HG03460 (cell line): ENCODE measurements around the gene BTC.
"Not testable (repeated sequence)": the region's sequence is repeated elsewhere in the genome, so short reads cannot be mapped to it uniquely, and the experiment has no call there.

ENCODE experiments used
- ATAC-seq: cut with Tn5 transposase; IDR thresholded peaks from one replicate; pipeline ENCODE4 v1.9.1; 2021; ENCODE audit not compliant: unreplicated experiment

BTC gene, protein sequence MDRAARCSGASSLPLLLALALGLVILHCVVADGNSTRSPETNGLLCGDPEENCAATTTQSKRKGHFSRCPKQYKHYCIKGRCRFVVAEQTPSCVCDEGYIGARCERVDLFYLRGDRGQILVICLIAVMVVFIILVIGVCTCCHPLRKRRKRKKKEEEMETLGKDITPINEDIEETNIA

DNA sequence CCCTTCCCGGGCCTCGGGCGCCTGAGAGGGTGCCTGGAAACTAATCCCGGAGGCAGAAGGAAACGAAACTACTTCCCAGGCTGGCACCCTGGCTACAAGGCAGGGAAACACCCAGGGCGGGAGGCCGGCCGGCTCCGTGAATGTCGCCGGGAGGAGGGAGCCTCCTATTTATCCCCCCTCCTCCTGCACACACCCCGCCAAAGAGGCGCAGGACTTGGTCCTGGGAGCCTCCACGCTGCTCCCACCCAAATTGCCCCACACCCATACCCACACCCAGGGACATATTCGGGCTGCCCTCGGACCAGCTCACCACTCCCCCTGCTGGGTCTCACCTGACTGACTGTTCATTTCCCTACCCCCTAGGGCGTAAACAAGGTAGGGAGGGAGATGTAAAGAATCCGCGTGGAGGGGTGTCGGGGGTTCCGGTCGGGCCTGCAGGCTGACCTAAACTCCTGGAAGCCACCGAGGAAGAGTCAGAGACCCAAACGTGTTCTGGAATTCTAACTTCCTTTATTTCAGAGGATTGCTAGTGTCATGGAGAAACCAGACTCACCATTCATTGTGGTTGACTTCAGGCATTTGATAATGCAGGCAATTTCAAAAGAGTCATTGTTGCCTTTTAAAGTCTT is at the start of gene BTC:
BTC (minus strand) TSS at position 142 of the 629 bp plus-strand sequence. CDS start 198 bp downstream, outside the sequence.
- ATAC-seq = no peak

DNA sequence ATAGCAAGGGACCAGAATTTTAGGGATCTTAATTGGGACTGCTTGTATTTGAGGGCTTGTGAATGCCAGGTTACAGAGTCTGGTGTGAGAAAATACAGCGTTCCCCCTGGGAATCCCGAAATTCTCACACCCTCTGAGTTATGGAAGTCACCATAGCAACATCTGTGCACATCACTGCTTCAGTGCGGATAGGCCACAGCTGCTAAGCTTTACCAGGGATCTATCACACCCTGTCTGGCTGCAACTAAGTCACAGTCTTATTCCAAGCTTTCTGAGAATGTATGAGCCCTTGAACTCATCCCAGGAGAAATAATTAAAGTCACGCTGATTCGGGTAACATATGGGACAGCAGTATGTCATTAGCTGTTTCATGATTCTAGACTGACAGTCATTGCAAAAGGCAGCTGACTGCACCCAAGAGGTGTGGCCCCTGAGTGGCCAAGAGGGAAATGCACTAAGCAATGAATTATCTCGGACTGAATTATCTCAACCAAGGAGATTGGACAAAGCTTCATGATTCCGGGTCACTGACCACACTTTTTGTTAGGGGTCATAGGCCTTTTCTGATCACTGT is 46.7 kb upstream of the BTC start:
- ATAC-seq = no peak

- ATAC-seq = no peak
Observed at GRCh38 chr4:74838746-74839370, 44.5 kb upstream of the BTC start.

- no peak for ATAC-seq
Observed at GRCh38 chr4:74830928-74831327, 36.6 kb upstream of the BTC start.

DNA sequence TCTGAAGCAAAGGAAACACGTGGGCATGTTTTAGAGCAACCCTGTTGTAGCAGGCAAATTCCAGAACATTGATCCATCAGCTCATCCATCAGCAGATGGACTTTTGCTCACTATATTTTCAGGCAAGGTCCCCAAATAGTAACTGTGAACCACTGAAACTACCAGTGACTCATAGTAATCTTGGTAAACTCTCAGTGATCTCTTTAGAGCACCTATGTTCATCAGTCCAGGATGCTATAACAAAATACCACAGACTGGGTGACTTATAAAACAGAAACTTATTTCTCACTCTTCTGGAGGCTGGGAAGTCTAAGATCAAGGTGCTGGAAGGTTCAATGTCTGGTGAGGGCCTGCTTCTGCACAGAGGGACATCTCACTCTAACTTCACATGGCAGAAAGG is 28.9 kb upstream of the BTC start:
- ATAC-seq = no peak

- ATAC-seq = no peak
Observed at GRCh38 chr4:74822603-74823002, 28.3 kb upstream of the BTC start.

GRCh38 chr4:74821541-74821940 is 27.2 kb upstream of the BTC start:
- no peak for ATAC-seq

DNA sequence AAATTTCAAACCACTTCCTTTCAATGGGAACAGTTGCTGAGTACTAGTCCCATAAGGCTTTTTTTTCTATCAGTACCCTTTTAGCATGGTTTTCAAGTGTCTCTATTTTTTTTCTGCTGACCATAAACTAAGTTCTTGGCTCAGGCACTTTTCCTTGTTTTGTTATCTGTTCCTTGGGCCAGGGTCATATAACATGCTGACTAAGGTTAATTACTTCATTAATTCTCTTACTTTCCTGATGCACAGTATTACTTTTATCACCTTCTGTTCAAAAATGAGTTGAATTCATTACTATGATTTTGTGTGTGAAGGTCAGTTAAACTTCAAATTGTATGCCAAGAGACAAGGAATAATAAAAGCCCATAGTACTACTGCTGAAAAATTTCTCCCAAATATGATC is 19.7 kb upstream of the BTC start:
- no peak for ATAC-seq

GRCh38 chr4:74812056-74812455 is 17.7 kb upstream of the BTC start:
- not testable (repeated sequence) for ATAC-seq

DNA sequence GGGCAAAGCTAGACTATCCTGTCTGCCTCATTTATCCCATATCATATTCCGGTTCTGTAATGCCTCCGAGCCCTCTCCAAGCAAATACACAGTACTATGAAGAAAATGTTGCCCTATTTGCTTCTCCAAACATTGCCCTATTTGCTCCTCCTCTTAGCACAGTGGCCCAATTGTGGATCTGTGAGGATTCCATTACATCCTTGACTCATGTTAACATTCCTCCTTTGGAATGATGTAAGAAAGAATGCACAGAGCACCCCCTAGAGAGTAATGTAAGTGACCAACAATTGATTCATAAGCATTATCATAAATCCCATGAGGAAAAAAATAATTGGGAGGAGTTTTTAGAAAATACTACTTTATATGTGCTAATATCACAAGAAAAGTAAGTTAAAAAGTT is 11.3 kb upstream of the BTC start:
- no peak for ATAC-seq

- no peak for ATAC-seq
Observed at GRCh38 chr4:74800310-74800709, 6.0 kb upstream of the BTC start.

GRCh38 chr4:74796631-74797030 is 2.3 kb upstream of the BTC start:
- no peak for ATAC-seq

DNA sequence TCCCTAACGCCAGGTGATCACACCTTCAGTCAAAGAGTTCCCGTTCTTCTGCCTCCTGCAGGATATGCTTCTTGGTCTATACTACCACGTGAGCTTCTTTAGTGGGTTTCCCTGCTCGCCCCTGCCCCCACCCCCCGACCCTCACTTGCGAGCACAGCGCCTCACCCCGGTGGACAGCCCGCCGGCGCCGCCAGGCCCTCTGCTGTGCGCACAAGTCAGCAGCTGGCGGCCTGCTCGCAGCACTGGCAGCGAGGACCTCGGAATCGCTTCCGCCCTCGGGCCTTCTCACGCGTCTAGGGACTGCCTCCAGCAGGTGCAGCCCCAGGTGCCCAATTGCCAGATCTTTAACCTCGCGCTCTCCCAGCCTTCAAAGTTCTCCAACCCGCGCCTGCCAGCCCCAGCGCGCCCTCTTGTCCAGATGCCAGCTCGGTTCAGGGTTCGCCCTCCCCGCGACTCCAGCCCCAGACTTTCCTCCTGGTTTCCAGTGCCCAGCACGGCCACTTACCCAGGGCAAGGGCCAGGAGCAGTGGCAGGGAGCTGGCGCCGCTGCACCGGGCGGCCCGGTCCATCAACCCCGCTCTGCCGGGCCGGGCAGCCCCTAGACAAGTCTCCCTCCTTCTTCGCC is 454 bp downstream of the BTC start:
- ATAC-seq = no peak

GRCh38 chr4:74790652-74791051 is 3.7 kb downstream of the BTC start:
- ATAC-seq = no peak

DNA sequence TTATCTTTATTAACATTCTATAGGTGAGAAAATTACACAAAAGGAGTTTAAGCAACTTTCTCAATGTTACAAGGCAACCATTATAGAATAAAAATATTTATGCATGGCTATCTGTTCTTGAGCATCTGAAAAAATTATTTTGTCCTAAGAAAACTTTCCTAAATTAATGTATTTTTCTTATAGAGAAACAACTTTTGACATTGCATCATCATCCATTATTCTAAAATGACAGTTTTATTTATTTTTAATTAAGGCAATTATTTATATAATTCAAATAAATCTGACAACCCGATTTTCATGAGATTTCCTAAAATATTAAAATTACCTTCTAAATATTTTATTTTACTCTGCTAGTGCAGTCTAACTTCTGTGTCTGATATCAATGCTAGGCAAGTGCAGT is 4.8 kb downstream of the BTC start:
- no peak for ATAC-seq

GRCh38 chr4:74777531-74777930 is 16.8 kb downstream of the BTC start:
- no peak for ATAC-seq

DNA sequence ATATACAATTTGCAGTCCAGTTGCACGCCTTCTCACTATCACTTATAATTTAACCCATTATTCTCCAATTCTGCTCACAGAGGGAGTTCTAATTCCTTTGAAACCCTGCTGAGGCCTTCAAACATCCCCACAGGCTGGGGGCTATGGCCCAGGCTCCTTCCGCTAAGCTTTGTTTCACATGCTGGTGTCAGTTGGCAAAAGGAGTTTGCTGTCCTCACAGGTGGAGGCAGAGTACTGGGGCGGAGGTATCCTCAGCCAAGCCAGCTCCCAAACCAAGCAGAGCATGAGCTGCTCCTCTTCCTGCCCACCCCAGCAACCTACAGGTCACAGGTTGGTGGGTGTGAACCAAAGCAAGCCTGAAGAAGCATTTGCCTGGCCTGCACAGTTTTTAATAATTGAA is 21.5 kb downstream of the BTC start:
- no peak for ATAC-seq

DNA sequence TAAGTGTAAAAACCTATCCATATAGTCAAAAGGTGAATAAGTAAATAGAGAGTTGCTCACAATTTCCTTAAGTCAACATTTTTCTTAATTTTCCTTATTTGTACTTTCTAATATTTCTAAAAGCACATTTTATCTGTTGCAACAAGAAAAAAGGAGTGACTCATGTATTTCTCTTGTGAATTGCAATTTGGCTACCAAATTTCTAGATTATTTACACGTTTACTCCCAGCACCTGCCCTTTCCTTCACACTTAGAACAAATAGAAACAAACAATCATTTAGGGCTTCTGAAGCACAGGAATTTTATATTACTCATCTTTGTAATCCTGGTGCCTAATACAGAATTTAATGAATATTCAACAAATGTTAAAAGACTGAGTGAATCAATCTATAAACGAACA is 22.2 kb downstream of the BTC start:
- no peak for ATAC-seq

DNA sequence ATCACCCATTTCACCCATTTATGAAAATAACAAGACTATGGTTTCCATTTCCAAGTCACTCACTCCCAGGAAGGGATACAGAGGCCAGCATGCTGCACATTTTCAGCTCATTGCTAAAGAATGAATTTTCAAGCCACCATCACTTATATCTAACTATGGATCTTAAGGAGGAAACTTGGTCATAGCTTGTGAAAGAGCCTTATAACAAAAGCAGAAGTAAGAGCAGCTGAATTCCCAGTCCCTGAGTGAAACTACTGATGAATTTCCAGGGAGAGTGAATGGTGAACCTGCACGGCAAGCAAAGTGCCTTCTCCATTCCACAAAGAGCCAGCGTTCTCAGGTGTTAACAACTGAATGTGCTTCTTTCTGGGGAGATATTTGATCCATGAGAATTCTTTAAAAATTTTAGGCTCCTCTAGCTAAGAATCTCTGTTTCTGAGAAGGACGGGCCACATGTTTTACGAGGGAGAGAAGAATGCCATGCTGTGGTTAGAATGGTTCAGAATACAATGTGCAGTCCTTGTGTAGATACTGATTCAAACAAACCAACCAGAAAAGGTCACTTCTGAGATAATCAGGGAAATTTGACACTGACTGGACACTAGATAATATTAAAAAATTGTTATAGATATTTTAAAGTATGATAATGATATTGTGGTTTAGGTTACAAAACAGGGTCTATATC is 24.0 kb downstream of the BTC start:
- ATAC-seq = no peak

DNA sequence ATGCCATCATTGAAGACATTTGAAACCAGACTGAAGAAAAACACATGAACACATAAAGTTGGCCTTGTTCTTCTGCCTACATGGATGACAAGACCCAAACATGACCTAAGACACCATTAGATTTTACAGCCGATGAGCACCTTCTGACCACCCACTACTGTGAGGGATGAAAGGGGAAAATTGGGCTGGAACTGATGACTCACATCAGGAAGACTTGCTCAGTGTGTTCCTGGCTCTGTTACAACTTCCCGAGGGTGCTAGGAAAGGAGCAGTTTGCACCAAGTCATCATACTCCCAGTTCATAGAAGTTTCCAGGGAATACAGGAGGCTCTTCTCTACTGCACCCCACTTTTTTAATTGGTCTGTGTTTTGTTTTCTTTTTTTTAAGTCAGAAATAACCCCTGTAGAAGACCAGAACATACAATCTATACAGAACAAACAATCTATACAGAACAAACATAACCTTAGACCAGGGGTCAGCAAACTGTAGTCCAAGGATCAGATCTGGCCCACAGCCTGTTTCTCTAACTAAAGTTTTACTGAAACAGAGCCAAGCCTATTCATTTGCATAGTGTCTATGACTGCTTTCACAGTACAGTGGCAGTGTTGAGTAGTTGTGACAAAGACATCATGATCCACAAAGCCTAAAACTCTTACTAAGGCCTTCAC is 25.3 kb downstream of the BTC start:
- ATAC-seq = no peak

GRCh38 chr4:74764119-74764518 is 30.2 kb downstream of the BTC start:
- ATAC-seq = no peak
